ENCODE results near the gene APBB2.

Gene APBB2

GRCh38 chr4:40887764-40888131, 326.6 kb downstream of the APBB2 start:
- no peak for TF ChIP-seq GATA3 (IDR thresholded peaks at IDR 0.05; ENCODE audit: low read depth, low read length)
- TF ChIP-seq GATA2 (IDR thresholded peaks at IDR 0.05; ENCODE audit: low read depth, low read length) = no peak

GRCh38 chr4:40886931-40887763, 327.2 kb downstream of the APBB2 start:
- no peak for TF ChIP-seq GATA2 (IDR thresholded peaks at IDR 0.05; ENCODE audit: low read depth, low read length)
- no peak for TF ChIP-seq GATA3 (IDR thresholded peaks at IDR 0.05; ENCODE audit: low read depth, low read length)

GRCh38 chr4:40881851-40882250, 332.5 kb downstream of the APBB2 start:
- TF ChIP-seq GATA2 (IDR thresholded peaks at IDR 0.05; ENCODE audit: low read depth, low read length) (no peak), GATA3 (IDR thresholded peaks at IDR 0.05; ENCODE audit: low read depth, low read length) (no peak)

- no peak for TF ChIP-seq GATA2 (IDR thresholded peaks at IDR 0.05; ENCODE audit: low read depth, low read length)
- TF ChIP-seq GATA3 (IDR thresholded peaks at IDR 0.05; ENCODE audit: low read depth, low read length) = no peak
Measured at GRCh38 chr4:40881096-40881495, 333.2 kb downstream of the APBB2 start.

- TF ChIP-seq GATA3 (IDR thresholded peaks at IDR 0.05; ENCODE audit: low read depth, low read length) (no peak), GATA2 (IDR thresholded peaks at IDR 0.05; ENCODE audit: low read depth, low read length) (no peak)
Measured at GRCh38 chr4:40878548-40879055, 335.7 kb downstream of the APBB2 start.

- TF ChIP-seq GATA3 (IDR thresholded peaks at IDR 0.05; ENCODE audit: low read depth, low read length) (no peak), GATA2 (IDR thresholded peaks at IDR 0.05; ENCODE audit: low read depth, low read length) (no peak)
Measured at GRCh38 chr4:40877081-40877480, 337.3 kb downstream of the APBB2 start.

- TF ChIP-seq GATA2 (IDR thresholded peaks at IDR 0.05; ENCODE audit: low read depth, low read length) (no peak), GATA3 (IDR thresholded peaks at IDR 0.05; ENCODE audit: low read depth, low read length) (no peak)
Measured at GRCh38 chr4:40875507-40876150, 338.7 kb downstream of the APBB2 start.

GRCh38 chr4:40874901-40875300, 339.4 kb downstream of the APBB2 start:
- TF ChIP-seq GATA2 (IDR thresholded peaks at IDR 0.05; ENCODE audit: low read depth, low read length) = no peak
- TF ChIP-seq GATA3 (IDR thresholded peaks at IDR 0.05; ENCODE audit: low read depth, low read length) = no peak

GRCh38 chr4:40874331-40874730, 340.0 kb downstream of the APBB2 start:
- TF ChIP-seq GATA3 (IDR thresholded peaks at IDR 0.05; ENCODE audit: low read depth, low read length) (no peak), GATA2 (IDR thresholded peaks at IDR 0.05; ENCODE audit: low read depth, low read length) (no peak)

GRCh38 chr4:40871695-40872250, 342.6 kb downstream of the APBB2 start:
- TF ChIP-seq GATA3 (IDR thresholded peaks at IDR 0.05; ENCODE audit: low read depth, low read length) (no peak), GATA2 (IDR thresholded peaks at IDR 0.05; ENCODE audit: low read depth, low read length) (no peak)

- TF ChIP-seq GATA3 (IDR thresholded peaks at IDR 0.05; ENCODE audit: low read depth, low read length) (no peak), GATA2 (IDR thresholded peaks at IDR 0.05; ENCODE audit: low read depth, low read length) (no peak)
Measured at GRCh38 chr4:40870150-40870549, 344.2 kb downstream of the APBB2 start.

GRCh38 chr4:40865696-40866095, 348.6 kb downstream of the APBB2 start:
- TF ChIP-seq GATA2 (IDR thresholded peaks at IDR 0.05; ENCODE audit: low read depth, low read length) (no peak), GATA3 (IDR thresholded peaks at IDR 0.05; ENCODE audit: low read depth, low read length) (no peak)

GRCh38 chr4:40864531-40864930, 349.8 kb downstream of the APBB2 start:
- TF ChIP-seq GATA3 (IDR thresholded peaks at IDR 0.05; ENCODE audit: low read depth, low read length) (no peak), GATA2 (IDR thresholded peaks at IDR 0.05; ENCODE audit: low read depth, low read length) (no peak)

GRCh38 chr4:40858962-40859361, 355.4 kb downstream of the APBB2 start:
- no peak for TF ChIP-seq GATA2 (IDR thresholded peaks at IDR 0.05; ENCODE audit: low read depth, low read length)
- no peak for TF ChIP-seq GATA3 (IDR thresholded peaks at IDR 0.05; ENCODE audit: low read depth, low read length)
